AG08396 (cell line): Measurements from ENCODE around the gene GCNT2.
"Not testable (repeated sequence)": the region's sequence is repeated elsewhere in the genome, so short reads cannot be mapped to it uniquely, and the experiment has no call there.

Experiments
- DNase-seq: peaks from one replicate; pipeline ENCODE4 v3.0.0; 2012; ENCODE audit warnings: low spot score, mixed read lengths

The GCNT2 gene

GRCh38 chr6:10662207-10662606 lies 141.1 kb downstream of the GCNT2 start:
- no peak for DNase-seq

GRCh38 chr6:10662742-10663141 lies 141.6 kb downstream of the GCNT2 start:
- no peak for DNase-seq

- not testable (repeated sequence) for DNase-seq
Observed at GRCh38 chr6:10665595-10665994, 144.4 kb downstream of the GCNT2 start.

GRCh38 chr6:10668126-10668917 lies 147.2 kb downstream of the GCNT2 start:
- DNase-seq, result no peak

GRCh38 chr6:10676403-10676802 lies 155.3 kb downstream of the GCNT2 start:
- DNase-seq, result no peak

GRCh38 chr6:10678456-10678855 lies 157.3 kb downstream of the GCNT2 start:
- no peak for DNase-seq
